ENCODE results near the gene CCNL2. TPM values are rescaled to one million over a fixed set of nuclear protein-coding genes. Genes with fewer than 3 reads are reported as not detected.
"Not testable (repeated sequence)": the region's sequence is repeated elsewhere in the genome, so short reads cannot be mapped to it uniquely, and the experiment has no call there.

The CCNL2 gene
- polyA plus RNA-seq, 2 of the 4 experiments (the other 2 are of a cell fraction): 85.5 to 111 TPM

DNA sequence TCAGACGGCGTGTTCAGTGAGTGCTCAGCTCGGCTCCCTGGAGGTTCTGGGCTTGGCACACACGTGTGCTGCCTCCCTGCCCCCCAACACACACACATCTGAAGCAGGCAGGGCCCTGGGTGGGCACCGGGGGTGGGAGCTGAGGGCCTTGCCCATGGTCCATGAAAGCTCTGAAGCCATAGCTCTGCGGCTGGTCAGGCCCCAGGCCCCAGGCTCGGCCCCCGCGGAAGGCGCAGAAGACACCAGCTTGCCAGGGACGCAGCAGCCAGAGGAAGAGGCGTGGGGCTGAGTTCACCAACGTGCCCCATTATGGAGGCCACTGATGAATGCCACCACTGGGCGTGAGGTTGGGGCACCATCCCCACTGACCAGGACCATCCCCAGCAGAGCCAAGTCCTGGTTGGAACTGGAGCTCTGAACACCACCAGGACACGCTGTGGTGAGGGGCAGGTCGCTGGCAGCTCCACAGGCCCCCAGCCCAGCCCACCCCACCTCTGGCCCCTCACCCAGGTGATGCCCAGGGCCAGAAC, 28.3 kb downstream of the CCNL2 start:
- ChIA-PET CTCF (interaction anchor here (1.2 to 6.1 kb wide), 15 partner anchors 8 to 387 kb away, joined by 3 to 73 read pairs (median 7); partner anchors contain the start of gene DVL1), POLR2A (interaction anchor here (0.7 to 1.1 kb wide), 3 partner anchors 12 to 18 kb away, joined by 3 to 4 read pairs (median 3); no protein-coding TSS in a partner anchor)
- TF ChIP-seq, protein P1, sequence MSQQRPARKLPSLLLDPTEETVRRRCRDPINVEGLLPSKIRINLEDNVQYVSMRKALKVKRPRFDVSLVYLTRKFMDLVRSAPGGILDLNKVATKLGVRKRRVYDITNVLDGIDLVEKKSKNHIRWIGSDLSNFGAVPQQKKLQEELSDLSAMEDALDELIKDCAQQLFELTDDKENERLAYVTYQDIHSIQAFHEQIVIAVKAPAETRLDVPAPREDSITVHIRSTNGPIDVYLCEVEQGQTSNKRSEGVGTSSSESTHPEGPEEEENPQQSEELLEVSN (IDR thresholded peaks at IDR 0.05; ENCODE audit: borderline replicate concordance, low read depth): no peak
- TF ChIP-seq EHMT2 (IDR thresholded peaks at IDR 0.05; ENCODE audit: low read depth) (no peak), NFE2L2 (conservative IDR thresholded peaks at IDR 0.05; ENCODE audit: low read length) (no peak), HOXA7 (CRISPR knock-in tag; IDR thresholded peaks at IDR 0.05) (no peak), MYC (IDR thresholded peaks at IDR 0.05; ENCODE audit: borderline replicate concordance, low read length) (no peak), MAX (IDR thresholded peaks at IDR 0.05) (no peak), NPAS2 (CRISPR knock-in tag; IDR thresholded peaks at IDR 0.05; ENCODE audit: borderline replicate concordance) (no peak), CBX2 (IDR thresholded peaks at IDR 0.05; ENCODE audit: borderline replicate concordance, low read depth) (no peak)
- TF ChIP-seq, protein P2, sequence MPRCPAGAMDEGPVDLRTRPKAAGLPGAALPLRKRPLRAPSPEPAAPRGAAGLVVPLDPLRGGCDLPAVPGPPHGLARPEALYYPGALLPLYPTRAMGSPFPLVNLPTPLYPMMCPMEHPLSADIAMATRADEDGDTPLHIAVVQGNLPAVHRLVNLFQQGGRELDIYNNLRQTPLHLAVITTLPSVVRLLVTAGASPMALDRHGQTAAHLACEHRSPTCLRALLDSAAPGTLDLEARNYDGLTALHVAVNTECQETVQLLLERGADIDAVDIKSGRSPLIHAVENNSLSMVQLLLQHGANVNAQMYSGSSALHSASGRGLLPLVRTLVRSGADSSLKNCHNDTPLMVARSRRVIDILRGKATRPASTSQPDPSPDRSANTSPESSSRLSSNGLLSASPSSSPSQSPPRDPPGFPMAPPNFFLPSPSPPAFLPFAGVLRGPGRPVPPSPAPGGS (IDR thresholded peaks at IDR 0.05): no peak
- Histone ChIP-seq H3K4me3 (no peak overlapping the region), H3K27ac (no peak overlapping the region), H3K9me3 (no peaks in the 10 kb centered on the region), H3K4me2 (no peak overlapping the region), H3K4me1 (peaks cover 10% of the 10 kb centered on the region)
- DNase-seq (ENCODE audit: low read depth in 1 of 2, low spot score in 1 of 2) (no peak), FAIRE-seq (no peak), ATAC-seq (no peak)
- WGBS (ENCODE audit: missing lambda C conversion rate): 88% methylated on average over 8 of the region's 16 CpGs

DNA sequence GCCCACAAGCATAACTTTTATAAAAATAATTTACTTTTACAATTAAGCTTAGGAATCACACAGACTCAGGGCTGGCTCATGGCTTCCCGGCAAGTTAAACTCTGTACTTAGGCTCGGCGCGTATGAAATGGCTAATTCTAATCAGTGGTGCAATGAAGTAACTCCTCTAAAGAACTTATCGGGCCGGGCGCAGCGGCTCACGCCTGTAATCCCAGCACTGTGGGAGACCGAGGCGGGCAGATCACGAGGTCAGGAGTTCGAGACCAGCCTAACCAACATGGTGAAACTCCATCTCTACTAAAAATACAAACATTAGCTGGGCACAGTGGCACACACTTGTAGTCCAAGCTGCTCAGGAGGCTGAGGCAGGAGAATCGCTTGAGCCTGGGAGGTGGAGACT, 29.0 kb downstream of the CCNL2 start:
- ChIA-PET POLR2A (interaction anchor here (0.7 kb wide), 1 partner anchor 11 kb away, joined by 3 read pairs; no protein-coding TSS in a partner anchor), CTCF (interaction anchor here (0.6 to 6.1 kb wide), 7 partner anchors 10 to 386 kb away, joined by 3 to 73 read pairs (median 9); partner anchors contain the start of gene DVL1)
- not testable (repeated sequence) for DNase-seq (ENCODE audit: low read depth in 1 of 2, low spot score in 1 of 2); H3K9me3 ChIP-seq; H3K4me3 ChIP-seq; ATAC-seq; H3K4me2 ChIP-seq; H3K27ac ChIP-seq; FAIRE-seq
- peaks cover 10% of the 10 kb centered on the region for H3K4me1 ChIP-seq
- 90% methylated on average over 13 of the region's 14 CpGs for WGBS (ENCODE audit: missing lambda C conversion rate)

GRCh38 chr1:1367315-1367714, 31.8 kb downstream of the CCNL2 start:
- Histone ChIP-seq H3K4me3 (no peak overlapping the region), H3K27ac (no peak overlapping the region), H3K4me1 (no peaks in the 10 kb centered on the region), H3K9me3 (no peaks in the 10 kb centered on the region), H3K4me2 (no peak overlapping the region)
- DNase-seq (ENCODE audit: low read depth in 1 of 2, low spot score in 1 of 2): no peak
- FAIRE-seq: no peak
- TF ChIP-seq JUNB (IDR thresholded peaks at IDR 0.05) (no peak), ZC3H11A (IDR thresholded peaks at IDR 0.05) (no peak), HES2 (IDR thresholded peaks at IDR 0.05) (no peak)
- no peak for ATAC-seq
- WGBS (ENCODE audit: missing lambda C conversion rate): 87% methylated on average over 5 of the region's 5 CpGs
- ChIA-PET CTCF (interaction anchor here (6.1 kb wide), 1 partner anchor 22 kb away, joined by 73 read pairs; the partner anchor contains the start of gene DVL1), POLR2A (no interaction called here)

DNA sequence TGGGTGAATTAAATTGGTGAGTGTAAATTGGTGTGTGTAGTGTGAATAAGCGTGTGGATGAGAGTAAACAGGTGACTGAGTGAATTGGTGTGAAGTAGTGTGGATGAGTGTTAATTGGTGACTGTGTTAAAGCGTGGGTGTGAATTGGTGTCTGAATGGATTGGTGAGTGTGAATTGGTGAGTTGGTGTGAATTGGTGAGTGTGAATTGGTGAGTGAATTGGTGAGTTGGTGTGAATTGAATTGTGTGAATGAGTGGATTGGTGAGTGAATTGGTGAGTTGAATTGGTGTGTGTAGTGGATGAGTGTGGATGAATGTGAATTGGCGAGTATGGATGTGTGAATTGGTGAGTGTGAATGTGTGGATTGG, 32.5 kb downstream of the CCNL2 start:
- POLR2A ChIA-PET: no interaction called here
- FAIRE-seq (no peak), ATAC-seq (no peak), DNase-seq (ENCODE audit: low read depth in 1 of 2, low spot score in 1 of 2) (no peak)
- 83% methylated on average over 3 of the region's 3 CpGs for WGBS (ENCODE audit: missing lambda C conversion rate)
- no peak overlapping the region for H3K4me3 ChIP-seq
- H3K9me3 ChIP-seq: no peaks in the 10 kb centered on the region
- no peak overlapping the region for H3K27ac ChIP-seq
- no peaks in the 10 kb centered on the region for H3K4me1 ChIP-seq
- H3K4me2 ChIP-seq: no peak overlapping the region
- TF ChIP-seq HEYL (CRISPR knock-in tag; IDR thresholded peaks at IDR 0.05) (no peak), NPAS2 (CRISPR knock-in tag; IDR thresholded peaks at IDR 0.05; ENCODE audit: borderline replicate concordance) (no peak)
- CTCF ChIA-PET: no interaction called here
